Lower leg skin (tissue), 3 donors: ENCODE measurements around the gene DAB1.

Experiments
- CTCF ChIP-seq, 3 donors: fragments of 450-650 bp; IDR thresholded peaks; one replicate each; pipeline ENCODE4 v1.5.1; 2016; ENCODE audit warnings: antibody characterized with exemption in 3 of 3, mild to moderate bottlenecking in 3 of 3, moderate library complexity in 2 of 3
- POLR2A ChIP-seq, 2 donors: fragments of 450-650 bp; IDR thresholded peaks; one replicate each; pipeline ENCODE4 v1.6.1; 2016 to 2017; ENCODE audit warnings: antibody characterized with exemption in 2 of 2, mild to moderate bottlenecking in 1 of 2, moderate library complexity in 1 of 2

GRCh38 chr1:57262472-57262871 lies 161.4 kb downstream of the DAB1 start:
- TF ChIP-seq CTCF (IDR thresholded peaks at IDR 0.05) (no peak), POLR2A (IDR thresholded peaks at IDR 0.05) (no peak)
